GM12878 (cell line): ENCODE measurements around the gene SET. TPM values are rescaled to one million over a fixed set of nuclear protein-coding genes. Genes with fewer than 3 reads are reported as not detected.

ENCODE experiments used
- ATAC-seq: fragments of 200-7000 bp; cut with Tn5 transposase; 3 replicates; pipeline ENCODE4 v1.9.1; 2020; ENCODE audit warnings: mild to moderate bottlenecking, moderate library complexity
- BruUV-seq: library from RNA; stranded (reverse); fragments of 400-500 nt; replicated peaks from 2 replicates; lab custom pipeline; 2021; lab: Mats Ljungman, UMichigan
- CTCF ChIA-PET: fragments of 300-600 bp; sonication (Branson Sonifier 250); formaldehyde crosslinking; extraction: SDS; loops from one replicate; lab custom pipeline; 2021; ENCODE audit warnings: inconsistent platforms; lab: Yijun Ruan, JAX
- POLR2A ChIA-PET: fragments of 350-600 bp; formaldehyde crosslinking; extraction: SDS; loops from one replicate; lab custom pipeline; 2021; ENCODE audit warnings: inconsistent platforms; lab: Charles Lee
- RAD21 ChIA-PET: fragments of 300-600 bp; sonication (Branson Sonifier 250); formaldehyde crosslinking; loops from one replicate; lab custom pipeline; 2023; ENCODE audit warnings: antibody characterized with exemption; ENCODE audit not compliant: unreplicated experiment; lab: Charles Lee
- SMC1A ChIA-PET: fragments of 300-600 bp; sonication (Branson Sonifier 250); formaldehyde crosslinking; loops from one replicate; lab custom pipeline; 2023; ENCODE audit not compliant: unreplicated experiment, uncharacterized antibody; lab: Charles Lee
- DNase-seq: peaks from one replicate; pipeline ENCODE4 v3.0.0-alpha.2; 2011; ENCODE audit warnings: low read depth, low spot score
- FAIRE-seq: peaks from 3 replicates; lab custom pipeline; 2011; peaks lifted over from hg19 to GRCh38; lab: Jason Lieb, UNC
- H2AFZ ChIP-seq: 2 replicates; pipeline ENCODE4 v1.6.0; 2011; ENCODE audit warnings: low read depth, low read length, control low read depth; ENCODE audit not compliant: control insufficient read depth
- H3K27ac ChIP-seq: 2 replicates; pipeline ENCODE4 v1.5.1; 2011; ENCODE audit warnings: control low read depth; ENCODE audit not compliant: control insufficient read depth, insufficient read depth
- H3K27me3 ChIP-seq, 2 experiments: replicated peaks in 1 of 2; 2 replicates each; pipeline versions ENCODE4 v1.6.0 to v1.6.1; 2011; ENCODE audit warnings: low read length in 1 of 2; ENCODE audit not compliant: control insufficient read depth in 2 of 2, insufficient read depth in 2 of 2
- H3K36me3 ChIP-seq, 2 experiments: 2 replicates each; pipeline ENCODE4 v1.5.1; 2011; ENCODE audit warnings: low read length in 1 of 2; ENCODE audit not compliant: control insufficient read depth in 2 of 2, insufficient read depth in 2 of 2
- H3K4me1 ChIP-seq: 2 replicates; pipeline ENCODE4 v1.6.1; 2011; ENCODE audit warnings: mild to moderate bottlenecking, low read length, moderate library complexity, mixed read lengths; ENCODE audit not compliant: control insufficient read depth, insufficient read depth
- H3K4me2 ChIP-seq: 2 replicates; pipeline ENCODE4 v1.6.0; 2011; ENCODE audit warnings: control low read depth; ENCODE audit not compliant: control insufficient read depth, insufficient read depth
- H3K4me3 ChIP-seq: fragments of 200-600 bp; sonication (generic); 2 replicates; pipeline ENCODE4 v1.5.1; 2016
- H3K79me2 ChIP-seq: 2 replicates; pipeline ENCODE4 v1.6.0; 2011; ENCODE audit warnings: low read length; ENCODE audit not compliant: control insufficient read depth, insufficient read depth
- H3K9ac ChIP-seq: 2 replicates; pipeline ENCODE4 v1.8.0; 2011; ENCODE audit warnings: low read length, control low read depth, mixed read lengths; ENCODE audit not compliant: control insufficient read depth, insufficient read depth
- H3K9me3 ChIP-seq: replicated peaks from 3 replicates; pipeline ENCODE4 v1.5.1; 2011; ENCODE audit warnings: mild to moderate bottlenecking, low read length; ENCODE audit not compliant: control insufficient read depth, insufficient read depth
- H4K20me1 ChIP-seq: 2 replicates; pipeline ENCODE4 v1.6.0; 2011; ENCODE audit not compliant: control insufficient read depth, insufficient read depth
- BCLAF1 ChIP-seq: fragments of 450-650 bp; IDR thresholded peaks from 2 replicates; pipeline ENCODE4 v1.6.1; 2017; ENCODE audit warnings: antibody characterized with exemption, mild to moderate bottlenecking, moderate library complexity
- CBFB ChIP-seq: IDR thresholded peaks from 2 replicates; pipeline ENCODE4 v1.6.1; 2016; ENCODE audit warnings: antibody characterized with exemption, low read depth
- CHD1 ChIP-seq: IDR thresholded peaks from 2 replicates; pipeline ENCODE4 v1.6.1; 2012; ENCODE audit warnings: low read depth, low read length, improper control_type of control experiment
- CREB1 ChIP-seq: IDR thresholded peaks from 2 replicates; pipeline ENCODE4 v1.6.1; 2012; ENCODE audit warnings: low read depth, mild to moderate bottlenecking, inconsistent platforms
- EGR1 ChIP-seq, 2 experiments: IDR thresholded peaks; 1 replicate in 1 of 2; 2 replicates in 1 of 2; pipeline ENCODE4 v1.6.1; 2011 to 2012; ENCODE audit warnings: low read depth in 2 of 2, low read length in 2 of 2, borderline replicate concordance in 1 of 2, mild to moderate bottlenecking in 1 of 2, moderate library complexity in 1 of 2
- ETV6 ChIP-seq, 2 experiments: fragments of 450-650 bp in 1 of 2; IDR thresholded peaks in 1 of 2; conservative IDR thresholded peaks in 1 of 2; 2 replicates each; pipeline ENCODE4 v1.6.1; 2014; ENCODE audit warnings: antibody characterized with exemption in 1 of 2, borderline replicate concordance in 1 of 2, low read depth in 1 of 2, mild to moderate bottlenecking in 1 of 2, moderate library complexity in 1 of 2
- GABPA ChIP-seq: IDR thresholded peaks from 2 replicates; pipeline ENCODE4 v1.6.1; 2014; ENCODE audit warnings: antibody characterized with exemption, low read depth, mild to moderate bottlenecking, inconsistent platforms
- NFXL1 ChIP-seq: fragments of 450-650 bp; IDR thresholded peaks from 2 replicates; pipeline ENCODE4 v1.6.1; 2017; ENCODE audit warnings: antibody characterized with exemption, mild to moderate bottlenecking, borderline replicate concordance
- PML ChIP-seq: IDR thresholded peaks from 2 replicates; pipeline ENCODE4 v1.6.1; 2012; ENCODE audit warnings: low read length, inconsistent platforms
- PRDM15 ChIP-seq: fragments of 450-650 bp; formaldehyde crosslinking; IDR thresholded peaks from 2 replicates; pipeline ENCODE4 v1.4.0; 2020; ENCODE audit warnings: mild to moderate bottlenecking, moderate library complexity
- TARDBP ChIP-seq: IDR thresholded peaks from 2 replicates; pipeline ENCODE4 v1.6.1; 2016; ENCODE audit warnings: borderline replicate concordance
- ZZZ3 ChIP-seq: IDR thresholded peaks from 2 replicates; pipeline ENCODE4 v1.6.1; 2011; ENCODE audit warnings: low read depth; ENCODE audit not compliant: control insufficient read depth, insufficient read length
- WGBS: methylation state at CpG from one replicate; pipeline ENCODE4 v1.1.6; 2016; ENCODE audit warnings: low lambda C conversion rate; ENCODE audit not compliant: insufficient replicate concordance, insufficient coverage; ENCODE audit errors: missing lambda C conversion rate; 5-methylcytosine and 5-hydroxymethylcytosine counted together
- in situ Hi-C: fragments of 300-500 bp; cut with MboI; formaldehyde crosslinking; loops from 9 replicates; pipeline ENCODE4 v1.14.3; 2018; ENCODE audit warnings: mixed read lengths
- intact Hi-C: fragments of 100-400 bp; cut with micrococcal nuclease; formaldehyde crosslinking; loops from one replicate; pipeline ENCODE4 v1.14.2; 2022; ENCODE audit not compliant: unreplicated experiment
- polyA plus RNA-seq, 11 experiments: library from polyadenylated mRNA; depleted of rRNA in 4 of 11; unstranded in 6 of 11; stranded (reverse) in 5 of 11; fragments of >200 nt; fragmentation: Nextera tagmentation in 4 of 11; fragmentation: Illumina TruSeq in 1 of 11; extraction: Ambion mirVana in 4 of 11; extraction: Trizol in 1 of 11; gene quantifications; 1 replicate in 1 of 11; 2 replicates in 10 of 11; pipeline versions ENCODE4 v1.2.1 to v1.2.3, GENCODE V29; 2011 to 2016; ENCODE audit warnings: inconsistent platforms in 2 of 11, missing spikeins in 2 of 11, low read depth in 1 of 11
- total RNA-seq, 4 experiments: library from RNA; depleted of rRNA in 3 of 4; stranded (reverse); fragments of >200 nt in 3 of 4; fragmentation: Illumina TruSeq in 1 of 4; extraction: Trizol in 1 of 4; gene quantifications; 2 replicates each; pipeline versions ENCODE4 v1.2.1 to v1.2.3, GENCODE V29; 2013 to 2021
- TF ChIP-seq, protein P1 (sequence below): fragments of 450-650 bp; IDR thresholded peaks from 2 replicates; pipeline ENCODE4 v1.6.1; 2016; ENCODE audit warnings: mild to moderate bottlenecking
- TF ChIP-seq, protein P2 (sequence below): fragments of 450-650 bp; IDR thresholded peaks from 2 replicates; pipeline ENCODE4 v1.6.1; 2016; ENCODE audit warnings: mild to moderate bottlenecking

Gene SET
- total and polyA plus RNA-seq, 10 of the 15 experiments (the other 5 are each of a cell fraction or from before 2014, with no cell fraction given): 284 to 706 (median 445) TPM

- POLR2A ChIA-PET: no interaction called here
- Histone ChIP-seq H4K20me1 (no peaks in the 10 kb centered on the region), H3K4me2 (peak overlapping the region; percentile 87), H3K4me3 (peak overlapping the region; percentile 63), H3K9ac (peak overlapping the region; percentile 80), H3K79me2 (no peaks in the 10 kb centered on the region), H3K27me3 (no peaks in the 10 kb centered on the region), H3K9me3 (no peaks in the 10 kb centered on the region), H3K36me3 (no peaks in the 10 kb centered on the region), H2AFZ (peak overlapping the region; percentile 87), H3K27ac (peak overlapping the region; percentile 61; the same call in 1 of the 2 replicates), H3K4me1 (peaks cover 3% of the 10 kb centered on the region; the same call in 1 of the 2 replicates)
- DNase-seq: no peak
- in situ Hi-C loops: no loop called here
- FAIRE-seq: no peak
- CTCF ChIA-PET: interaction anchor here (1.0 kb wide), 1 partner anchor 21 kb away, joined by 6 read pairs; the partner anchor contains the start of gene ZDHHC12
- BruUV-seq: no TSS peak
- WGBS: 37% methylated on average over 31 of the region's 55 CpGs
- peak; percentile 41; the same call in 2 of the 3 replicates for ATAC-seq
- intact Hi-C loops: no loop called here
- SMC1A ChIA-PET: interaction anchor here (0.6 kb wide), 1 partner anchor 20 kb away, joined by 3 read pairs; no protein-coding TSS in a partner anchor
- RAD21 ChIA-PET: no interaction called here
- no peak for TF ChIP-seq PRDM15
- TF ChIP-seq BCLAF1: no peak
- TF ChIP-seq CREB1: no peak
- no peak for TF ChIP-seq PML
- TF ChIP-seq CHD1: no peak
- no peak for TF ChIP-seq NFXL1
- no peak for TF ChIP-seq ETV6 (conservative IDR thresholded peaks at IDR 0.05 in 1 of 2, IDR thresholded peaks at IDR 0.05 in 1 of 2; ENCODE audit: borderline replicate concordance in 1 of 2, low read depth in 1 of 2)
- TF ChIP-seq, protein P1, sequence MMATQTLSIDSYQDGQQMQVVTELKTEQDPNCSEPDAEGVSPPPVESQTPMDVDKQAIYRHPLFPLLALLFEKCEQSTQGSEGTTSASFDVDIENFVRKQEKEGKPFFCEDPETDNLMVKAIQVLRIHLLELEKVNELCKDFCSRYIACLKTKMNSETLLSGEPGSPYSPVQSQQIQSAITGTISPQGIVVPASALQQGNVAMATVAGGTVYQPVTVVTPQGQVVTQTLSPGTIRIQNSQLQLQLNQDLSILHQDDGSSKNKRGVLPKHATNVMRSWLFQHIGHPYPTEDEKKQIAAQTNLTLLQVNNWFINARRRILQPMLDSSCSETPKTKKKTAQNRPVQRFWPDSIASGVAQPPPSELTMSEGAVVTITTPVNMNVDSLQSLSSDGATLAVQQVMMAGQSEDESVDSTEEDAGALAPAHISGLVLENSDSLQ: no peak
- TF ChIP-seq TARDBP: no peak
- no peak for TF ChIP-seq ZZZ3
- peak in 1 of 2 experiments; percentile 44; a peak in 2 of 3 replicates for TF ChIP-seq EGR1 (IDR thresholded peaks at IDR 0.05; ENCODE audit: borderline replicate concordance in 1 of 2, low read depth in 2 of 2, low read length in 2 of 2)
- no peak for TF ChIP-seq CBFB
- TF ChIP-seq, protein P2, sequence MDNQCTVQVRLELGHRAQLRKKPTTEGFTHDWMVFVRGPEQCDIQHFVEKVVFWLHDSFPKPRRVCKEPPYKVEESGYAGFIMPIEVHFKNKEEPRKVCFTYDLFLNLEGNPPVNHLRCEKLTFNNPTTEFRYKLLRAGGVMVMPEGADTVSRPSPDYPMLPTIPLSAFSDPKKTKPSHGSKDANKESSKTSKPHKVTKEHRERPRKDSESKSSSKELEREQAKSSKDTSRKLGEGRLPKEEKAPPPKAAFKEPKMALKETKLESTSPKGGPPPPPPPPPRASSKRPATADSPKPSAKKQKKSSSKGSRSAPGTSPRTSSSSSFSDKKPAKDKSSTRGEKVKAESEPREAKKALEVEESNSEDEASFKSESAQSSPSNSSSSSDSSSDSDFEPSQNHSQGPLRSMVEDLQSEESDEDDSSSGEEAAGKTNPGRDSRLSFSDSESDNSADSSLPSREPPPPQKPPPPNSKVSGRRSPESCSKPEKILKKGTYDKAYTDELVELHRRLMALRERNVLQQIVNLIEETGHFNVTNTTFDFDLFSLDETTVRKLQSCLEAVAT: peak; percentile 61
- TF ChIP-seq GABPA: no peak
Observed at GRCh38 chr9:128702949-128703615, 14.1 kb downstream of the SET start.
